ENCODE data around the gene PCDH12.

PCDH12 gene

GRCh38 chr5:141966275-141966962 lies 8.4 kb upstream of the PCDH12 start:
- DNase-seq = no peak

- no peak for DNase-seq
Measured at GRCh38 chr5:141965071-141965470, 7.1 kb upstream of the PCDH12 start.

- no peak for DNase-seq
Measured at GRCh38 chr5:141963701-141964100, 5.7 kb upstream of the PCDH12 start.

DNA sequence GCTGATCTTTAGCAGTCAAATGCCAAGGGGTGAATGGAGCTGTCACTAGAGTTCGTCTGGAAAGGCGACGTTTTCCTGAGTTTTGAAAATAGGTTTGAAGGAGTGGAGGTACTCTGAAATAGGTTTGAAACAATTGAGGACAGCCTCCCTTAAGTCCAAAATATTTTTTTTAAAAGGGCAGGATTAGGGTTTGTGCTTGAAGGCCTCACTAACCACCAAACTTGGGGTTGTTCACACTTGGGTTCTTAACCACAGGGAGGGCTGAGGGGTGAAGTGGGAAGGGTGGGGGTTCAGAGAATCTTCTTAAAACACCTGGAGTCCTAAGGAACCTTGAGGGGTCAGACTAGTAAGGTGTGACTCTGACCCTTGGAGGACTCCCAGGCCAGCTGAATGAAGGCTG lies 3.5 kb upstream of the PCDH12 start:
- no peak for DNase-seq

GRCh38 chr5:141960449-141961323 lies 2.7 kb upstream of the PCDH12 start:
- peak; percentile 80 to 93 for DNase-seq

DNA sequence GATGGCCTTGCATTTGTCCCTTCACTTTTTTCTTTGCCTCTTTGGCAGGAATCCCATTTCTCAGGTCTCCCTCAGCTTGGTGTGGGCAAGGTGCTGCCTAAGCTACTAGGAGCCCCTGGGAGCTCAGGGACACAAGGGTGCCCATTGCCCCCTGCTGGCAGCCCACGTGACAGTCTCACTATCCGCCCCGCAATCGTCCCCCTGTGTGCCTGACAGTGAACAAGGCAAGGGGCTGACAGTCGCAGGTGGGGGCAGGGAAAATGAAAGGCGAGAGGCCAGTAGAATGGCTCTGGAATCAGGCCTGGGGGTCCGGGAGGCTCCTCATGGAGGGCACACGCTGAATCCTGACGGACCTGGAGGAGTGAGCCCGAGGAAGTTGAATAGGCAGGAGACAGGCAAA lies 2.0 kb upstream of the PCDH12 start:
- DNase-seq = peak in 1 of 2 experiments; percentile 6

DNA sequence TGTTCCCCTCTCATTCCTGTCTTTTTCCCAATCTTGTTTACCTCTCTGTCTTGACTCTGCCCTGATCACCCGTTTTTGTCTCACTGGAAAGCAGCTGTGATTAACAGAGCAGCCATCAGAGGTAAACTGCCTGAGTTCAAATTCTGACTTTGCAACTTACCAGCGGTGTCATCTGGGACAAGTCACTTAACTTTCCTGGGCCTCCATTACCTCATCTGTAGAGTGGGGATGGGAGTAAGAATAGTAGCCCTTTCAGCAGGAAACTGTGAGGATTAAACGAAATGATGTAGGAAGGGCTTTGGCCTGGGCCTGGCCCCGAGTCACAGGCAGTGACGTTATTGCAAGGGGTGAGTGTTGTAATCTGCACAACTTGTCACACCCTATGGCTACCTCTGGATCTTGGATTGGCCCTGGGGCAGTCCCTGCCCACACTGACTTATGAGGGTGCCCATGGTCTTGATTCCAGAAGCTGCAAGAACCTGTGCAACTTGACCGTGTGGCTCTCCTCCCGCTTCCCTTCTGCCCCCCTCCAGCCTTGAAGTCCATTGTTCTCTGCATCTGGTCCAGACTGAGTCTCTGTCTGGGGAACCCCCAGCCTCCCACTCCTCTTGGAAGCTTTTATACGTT lies 657 bp upstream of the PCDH12 start:
- no peak for DNase-seq

GRCh38 chr5:141957367-141957996 lies 520 bp downstream of the PCDH12 start:
- DNase-seq = no peak

DNA sequence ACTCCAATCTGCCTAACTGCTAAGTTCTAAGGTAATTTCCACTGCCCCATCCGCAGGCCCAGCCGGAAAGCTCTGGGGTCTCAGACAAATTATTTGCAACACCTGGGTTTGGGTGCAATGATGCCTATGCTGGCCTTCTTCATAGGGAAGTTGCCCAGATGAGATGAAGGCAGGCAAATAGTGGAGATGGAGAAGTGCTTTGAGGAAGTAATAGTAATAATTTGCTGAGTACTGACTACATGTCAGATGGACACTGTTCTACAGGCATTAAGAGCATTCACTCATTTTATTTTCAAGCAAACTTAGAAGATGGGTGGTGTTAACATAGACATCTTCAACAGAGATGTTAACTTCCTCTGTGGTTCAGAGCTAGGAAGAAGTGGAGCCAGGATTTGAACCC lies 3.8 kb downstream of the PCDH12 start:
- no peak for DNase-seq

DNA sequence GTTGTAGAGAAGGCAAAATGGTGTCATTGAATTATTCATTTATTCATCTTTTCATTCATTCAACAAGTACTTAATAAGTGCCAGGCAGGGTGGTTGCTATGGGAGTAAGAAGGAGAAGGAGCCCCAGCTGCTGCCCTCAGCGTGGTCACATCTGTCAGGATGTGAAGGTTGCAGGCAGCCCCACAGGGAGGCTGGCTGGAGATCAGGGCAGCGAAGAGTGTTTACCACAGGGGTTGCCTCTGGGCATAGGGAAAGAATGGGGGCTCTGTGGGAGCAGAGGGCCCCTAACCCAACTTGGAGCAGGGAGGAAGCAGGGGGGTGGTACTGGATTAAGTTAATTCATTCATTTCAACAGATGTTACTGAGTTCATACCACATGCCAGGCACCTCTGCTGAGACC lies 6.0 kb downstream of the PCDH12 start:
- no peak for DNase-seq

DNA sequence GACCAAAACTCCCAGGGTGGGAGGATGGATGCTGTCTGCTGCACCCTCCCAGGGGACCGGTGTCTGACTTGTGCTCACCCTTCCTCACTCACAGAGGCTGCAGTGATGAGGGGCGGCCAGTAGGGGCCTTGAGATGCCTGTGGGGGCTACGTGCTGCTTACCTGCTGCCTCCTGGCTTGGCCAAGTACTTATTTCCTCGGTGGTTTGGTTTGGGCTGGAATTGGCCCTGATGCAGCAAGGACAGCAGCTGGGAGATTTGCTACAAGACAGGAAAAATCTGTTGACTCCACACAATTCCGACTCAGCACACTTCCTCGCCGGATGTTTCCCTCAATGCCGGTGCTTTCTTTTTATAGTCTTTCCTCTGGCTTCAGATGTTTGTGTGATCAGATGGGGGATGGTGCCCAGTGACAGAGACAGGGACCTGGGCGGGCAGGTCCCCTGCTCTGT lies 6.6 kb downstream of the PCDH12 start:
- peak in 1 of 2 experiments; percentile 41 for DNase-seq

DNA sequence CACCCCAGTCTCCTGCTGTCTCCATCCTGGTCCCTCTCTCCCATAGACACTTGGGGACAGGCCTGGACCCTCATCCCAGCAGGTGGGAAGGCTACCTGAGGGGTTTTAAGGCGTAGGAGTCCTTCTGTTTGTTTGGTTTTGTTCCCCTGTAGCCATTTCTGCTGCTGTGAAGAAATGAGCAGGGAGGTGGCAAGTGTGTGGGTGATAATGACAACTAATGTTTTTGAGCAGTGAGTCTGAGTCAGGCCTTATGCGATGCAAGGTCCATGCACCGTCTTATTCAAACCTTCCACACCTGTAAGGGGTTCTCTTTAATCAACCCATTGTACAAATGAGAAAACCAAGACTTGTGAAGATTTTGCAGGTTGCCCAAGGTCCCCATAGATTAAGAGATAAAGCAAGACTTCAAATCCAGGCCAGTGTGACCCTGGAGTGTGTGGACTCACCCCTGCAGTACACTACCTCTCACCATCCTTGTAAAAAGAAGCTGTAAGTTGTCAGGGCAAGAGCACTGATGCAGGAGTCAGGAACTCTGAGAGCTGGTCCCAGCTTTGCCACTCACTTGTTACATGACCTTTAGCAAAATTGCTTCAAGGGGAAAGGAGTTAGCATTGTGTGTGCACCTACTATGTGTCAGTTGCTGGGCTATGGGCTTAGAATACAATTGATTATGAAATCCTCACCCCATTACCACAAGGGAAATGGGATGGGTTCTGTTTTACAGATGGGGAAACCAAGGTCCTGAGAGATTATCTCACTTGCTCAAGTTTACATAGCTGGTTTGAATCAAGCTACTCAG lies 7.6 kb downstream of the PCDH12 start:
- no peak for DNase-seq

DNA sequence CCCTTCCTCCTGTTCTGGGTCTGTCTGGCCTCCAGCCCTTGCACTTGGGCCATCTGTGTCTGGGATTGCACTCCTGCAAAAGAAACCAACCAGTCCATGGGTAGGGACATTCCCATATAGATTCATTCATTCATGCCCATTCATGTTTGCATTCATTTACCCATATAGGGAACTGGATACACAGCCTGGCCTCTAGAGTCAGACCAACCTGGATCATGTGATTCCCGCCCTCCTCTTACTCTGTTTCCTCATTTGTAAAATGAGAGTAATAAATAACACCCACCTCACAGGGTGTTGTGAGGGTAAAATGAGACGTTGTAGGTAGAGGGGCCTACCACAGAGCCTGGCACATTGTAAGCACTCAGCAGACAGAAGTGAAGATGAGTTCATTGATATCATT lies 8.5 kb downstream of the PCDH12 start:
- no peak for DNase-seq

DNA sequence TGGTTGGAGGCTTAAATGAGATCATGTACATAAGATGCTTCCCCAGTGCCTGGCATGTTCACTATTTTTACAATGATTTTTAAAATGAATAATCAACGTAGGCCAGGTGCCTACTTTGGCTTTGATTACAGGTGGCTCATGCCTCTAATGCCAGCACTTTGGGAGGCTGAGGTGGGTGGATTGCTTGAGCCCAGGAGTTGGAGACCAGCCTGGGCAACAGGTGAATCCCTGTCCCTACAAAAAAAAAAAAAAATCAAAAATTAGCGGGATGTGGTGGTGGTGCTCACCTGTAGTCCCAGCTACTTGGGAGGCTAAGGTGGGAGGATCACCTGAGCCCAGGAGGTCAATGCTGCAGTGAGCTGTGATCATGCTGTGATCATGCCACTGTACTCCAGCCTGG lies 9.2 kb downstream of the PCDH12 start:
- no peak for DNase-seq

- DNase-seq = no peak
Measured at GRCh38 chr5:141947316-141947715, 10.7 kb downstream of the PCDH12 start.

DNA sequence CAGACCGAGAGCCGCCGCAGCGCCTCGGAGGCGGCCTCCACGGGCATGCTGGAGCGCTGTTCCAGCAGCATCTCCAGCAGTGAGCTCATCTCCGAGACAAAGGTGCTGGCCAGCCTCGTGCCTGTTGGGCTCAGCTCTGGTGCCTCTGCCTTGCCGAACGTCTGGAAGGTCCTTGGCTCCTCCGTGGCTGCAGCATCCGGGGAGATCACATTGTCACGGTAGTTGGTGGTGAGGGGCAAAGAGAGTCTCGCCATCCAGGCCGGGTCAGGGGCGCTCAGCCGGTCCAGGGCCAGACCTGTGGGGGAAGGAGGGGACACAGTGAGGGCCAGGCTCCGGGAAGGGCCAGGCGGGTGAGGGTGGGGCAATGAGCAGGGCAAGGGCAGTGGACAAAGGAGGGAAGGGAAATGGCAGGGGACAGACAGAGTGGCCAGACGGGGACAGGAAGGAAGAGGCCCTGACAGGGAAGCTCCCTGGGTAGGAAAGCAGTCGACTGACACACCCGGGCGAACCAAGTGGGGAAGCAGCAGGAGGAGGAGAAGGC lies 12.4 kb downstream of the PCDH12 start:
- no peak for DNase-seq

- DNase-seq = no peak
Measured at GRCh38 chr5:141944076-141944475, 13.9 kb downstream of the PCDH12 start.

GRCh38 chr5:141942185-141942857 lies 15.7 kb downstream of the PCDH12 start:
- no peak for DNase-seq

DNA sequence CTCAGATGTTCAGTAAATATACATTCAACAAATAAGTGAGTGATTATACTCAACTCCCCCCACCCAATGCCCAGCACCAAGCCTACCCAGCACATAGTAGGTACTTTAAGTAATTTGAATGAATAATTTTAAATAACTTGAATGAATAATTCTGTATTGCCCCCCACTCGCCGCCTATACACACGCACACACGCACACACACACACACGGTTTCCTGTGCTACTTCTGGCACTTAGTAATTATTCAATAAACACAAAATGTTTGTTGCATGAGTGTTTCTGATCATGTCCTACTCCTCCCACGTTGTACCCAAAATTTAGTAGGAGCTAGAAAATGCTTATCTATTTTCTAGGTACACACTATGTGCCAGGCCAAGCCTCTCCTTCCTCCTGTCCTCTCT lies 16.2 kb downstream of the PCDH12 start:
- DNase-seq = no peak

DNA sequence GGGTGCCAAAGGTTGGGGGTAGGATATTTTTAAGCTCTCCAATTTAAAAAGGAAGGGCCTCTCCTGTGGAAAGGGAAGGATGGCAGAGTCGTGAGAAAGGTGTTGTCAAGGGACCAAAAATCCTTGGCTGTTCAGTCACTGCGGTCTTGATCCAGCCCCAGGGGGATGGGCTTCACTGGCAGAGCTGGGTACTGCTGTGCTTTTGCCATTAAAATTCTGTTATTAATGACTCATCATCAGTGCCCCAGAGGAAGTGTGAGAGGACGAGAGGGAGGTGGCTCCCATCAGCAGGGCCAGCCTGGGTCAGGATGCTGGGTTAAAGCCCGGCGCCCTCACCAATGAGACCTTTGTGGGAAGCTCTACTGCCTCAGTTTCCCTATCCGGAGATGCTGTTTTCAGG lies 16.7 kb downstream of the PCDH12 start:
- no peak for DNase-seq

- no peak for DNase-seq
Measured at GRCh38 chr5:141940695-141941271, 17.2 kb downstream of the PCDH12 start.

Data from NCI-H526 (cell line).